KG1 (cell line): Measurements from ENCODE around the gene KDM2B.

ENCODE experiments used
- DNase-seq: peaks from one replicate; lab custom pipeline; 2025; lab: John Stamatoyannopoulos, UW

KDM2B gene

DNA sequence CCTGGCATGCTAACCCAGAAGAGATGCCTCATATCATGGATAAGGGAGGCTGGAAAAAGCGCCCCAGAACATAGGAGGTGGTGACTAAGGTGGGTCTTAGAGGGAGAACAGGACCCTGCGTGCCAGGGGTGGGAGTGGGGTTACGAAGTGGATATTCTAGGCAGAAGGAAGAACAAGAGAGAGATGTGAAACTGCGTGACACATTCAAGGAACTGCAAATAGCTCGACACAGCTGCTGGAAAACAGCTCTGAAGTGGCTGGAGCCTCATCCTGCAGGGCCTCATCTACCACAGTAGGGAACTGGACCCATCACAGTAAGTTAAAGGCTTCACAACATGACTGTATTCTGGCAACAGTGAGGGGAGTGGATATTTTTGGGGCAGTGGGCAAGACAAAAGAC is 119.8 kb downstream of the KDM2B start:
- DNase-seq, result no peak

DNA sequence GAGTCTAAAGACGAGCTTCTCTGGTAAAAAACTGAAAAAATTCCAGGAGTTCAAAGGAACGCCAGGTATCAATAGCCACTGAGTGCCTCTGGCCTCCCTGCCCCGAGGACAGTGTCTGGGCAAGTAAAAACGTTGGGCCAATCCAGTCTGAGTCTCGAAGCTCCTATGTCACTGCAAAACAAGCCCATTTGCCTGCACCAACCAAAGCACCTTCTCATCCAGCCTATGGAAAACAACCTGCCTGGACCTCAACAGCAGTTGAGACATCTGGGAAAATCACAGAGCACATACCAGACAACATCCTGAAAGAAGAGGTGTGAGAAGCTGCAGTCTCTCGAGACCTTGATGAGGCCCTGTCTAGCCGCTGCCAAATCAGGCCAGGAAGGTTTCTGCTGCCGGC is 124.3 kb downstream of the KDM2B start:
- no peak for DNase-seq

DNA sequence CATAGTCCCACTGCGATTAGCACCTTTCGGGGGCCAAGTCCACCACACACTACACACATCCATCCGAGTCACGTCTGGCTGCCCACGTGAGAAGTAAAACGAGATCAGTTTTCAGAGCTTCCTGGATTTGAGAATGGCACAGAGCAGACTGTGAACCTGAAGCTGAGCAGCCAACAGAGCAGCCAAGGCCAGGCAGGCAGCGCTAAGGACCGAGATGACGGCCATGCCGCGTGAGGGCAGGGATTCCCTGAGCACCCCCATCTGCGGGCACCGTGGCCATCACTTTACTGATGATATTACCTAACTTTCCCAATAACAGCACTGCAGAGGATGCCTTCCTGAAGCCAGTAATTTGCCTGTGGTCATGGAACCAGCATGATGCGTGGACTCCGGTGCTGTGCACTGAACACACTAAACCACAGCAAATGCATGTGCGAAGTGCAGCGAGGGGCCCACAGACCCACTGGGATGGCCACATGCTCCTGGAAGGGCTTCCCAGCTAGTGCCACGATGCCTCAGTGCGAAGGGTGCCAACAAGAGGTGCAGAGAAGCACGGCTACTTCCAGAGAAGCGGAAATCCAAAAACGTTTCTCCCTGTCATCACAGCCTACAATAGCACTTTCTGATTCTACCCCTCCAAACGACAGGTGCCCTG is 124.9 kb downstream of the KDM2B start:
- DNase-seq, result no peak

DNA sequence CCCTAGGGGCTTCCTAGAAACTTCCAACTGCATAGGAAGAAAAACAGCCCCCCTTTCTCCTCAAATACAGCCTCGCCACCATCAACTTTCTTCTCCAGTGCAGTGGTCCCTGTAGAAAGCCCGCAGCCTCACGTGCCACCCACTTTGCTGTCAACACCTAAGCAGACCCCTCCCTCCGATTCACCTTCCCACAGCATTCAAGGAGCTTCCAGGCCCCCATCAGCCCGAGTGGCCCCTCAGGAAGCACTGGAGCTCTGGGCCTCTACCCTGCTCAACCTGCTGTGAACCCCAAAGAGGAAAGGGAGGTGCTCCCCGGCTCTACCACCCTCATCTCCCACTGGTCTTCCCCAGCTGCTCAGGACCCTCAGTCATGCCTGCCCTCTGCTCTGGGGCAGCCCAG is 125.9 kb downstream of the KDM2B start:
- no peak for DNase-seq

DNA sequence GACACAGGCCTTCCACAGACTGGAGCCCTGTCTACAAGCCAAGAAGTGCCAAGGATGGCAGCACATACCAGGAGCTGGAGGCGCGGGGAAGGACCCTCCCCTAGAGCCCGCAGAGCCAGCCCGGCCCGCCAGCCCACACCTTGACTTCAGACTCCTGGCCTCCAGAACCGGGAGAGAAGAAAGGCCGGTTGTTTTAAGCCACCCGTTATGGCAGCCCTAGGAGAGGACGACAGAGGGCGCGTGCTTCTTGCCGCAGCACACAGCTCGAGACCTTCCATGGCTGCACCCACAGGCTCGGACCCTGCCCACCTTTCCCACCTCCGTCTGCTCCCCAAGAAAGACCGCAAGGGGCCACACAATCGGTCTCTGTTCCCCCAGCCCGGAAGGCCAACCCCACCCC is 127.2 kb downstream of the KDM2B start:
- DNase-seq, result no peak

DNA sequence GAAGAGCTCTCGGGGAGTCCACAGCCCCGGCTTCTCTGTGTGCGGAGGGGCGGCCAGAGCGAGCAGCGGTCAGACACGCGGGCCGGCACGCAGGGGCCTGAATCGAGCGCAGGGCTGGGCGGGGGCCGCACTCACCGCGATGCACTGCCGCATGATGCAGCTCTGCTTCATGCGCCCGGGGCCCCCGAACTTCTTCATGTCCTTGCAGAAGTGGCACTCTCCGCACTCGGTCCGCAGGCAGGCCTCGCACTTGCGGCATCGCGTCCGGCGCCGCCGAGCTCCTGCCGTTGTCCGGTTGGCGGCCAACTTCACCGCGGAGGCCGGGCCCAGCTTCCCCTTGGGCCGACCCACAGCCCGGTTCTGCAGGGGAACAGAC is 127.8 kb downstream of the KDM2B start:
- DNase-seq, result no peak

DNA sequence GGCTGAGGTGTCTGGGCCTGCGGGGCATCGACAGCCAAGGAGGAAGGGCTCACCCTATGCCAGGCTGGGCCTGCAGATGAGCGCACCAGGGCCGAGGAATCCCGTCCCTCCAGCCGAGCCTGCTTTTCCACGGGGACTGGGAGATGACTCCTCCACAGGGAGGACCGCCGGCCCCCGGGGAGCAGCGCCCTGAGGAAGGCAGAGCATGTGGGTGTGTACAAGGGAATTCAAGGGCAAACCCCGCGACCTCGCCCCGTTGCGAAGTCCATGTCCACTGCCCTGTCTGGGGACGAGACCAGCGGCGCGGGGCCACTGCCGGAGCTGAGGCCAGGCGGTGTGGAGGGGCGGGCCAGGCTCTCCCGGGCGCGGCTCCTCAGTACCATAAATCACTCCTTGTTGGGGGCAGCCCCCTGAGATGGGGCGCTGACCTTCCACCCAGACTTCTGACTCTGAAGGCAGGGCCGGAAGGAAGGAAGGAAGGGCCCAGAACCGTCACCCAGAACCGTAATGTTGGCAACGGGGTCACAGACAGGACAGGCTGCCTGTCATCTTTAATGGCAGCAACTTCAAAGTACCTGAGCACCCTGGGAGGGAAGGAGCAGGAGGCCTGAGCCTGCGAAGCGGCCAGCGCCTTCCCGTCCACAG is 128.4 kb downstream of the KDM2B start:
- no peak for DNase-seq

DNA sequence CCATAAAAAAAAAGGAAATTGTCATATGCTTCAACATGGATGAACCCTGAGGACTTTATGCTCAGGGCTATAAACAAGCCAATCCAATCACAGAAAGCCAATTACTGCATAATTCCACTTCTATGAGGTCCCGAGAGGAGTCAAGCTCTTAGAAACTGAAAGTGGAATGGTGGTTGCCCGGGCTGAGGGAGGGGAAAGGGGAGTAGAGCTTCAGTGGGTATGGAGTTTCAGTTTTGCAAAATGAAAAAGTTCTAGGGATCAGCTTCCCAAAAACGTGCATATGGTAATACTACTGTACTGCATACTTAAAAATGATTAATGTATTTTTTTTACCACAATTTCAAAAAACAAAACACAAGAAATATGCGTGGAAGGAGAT is 128.9 kb downstream of the KDM2B start:
- DNase-seq, result no peak

DNA sequence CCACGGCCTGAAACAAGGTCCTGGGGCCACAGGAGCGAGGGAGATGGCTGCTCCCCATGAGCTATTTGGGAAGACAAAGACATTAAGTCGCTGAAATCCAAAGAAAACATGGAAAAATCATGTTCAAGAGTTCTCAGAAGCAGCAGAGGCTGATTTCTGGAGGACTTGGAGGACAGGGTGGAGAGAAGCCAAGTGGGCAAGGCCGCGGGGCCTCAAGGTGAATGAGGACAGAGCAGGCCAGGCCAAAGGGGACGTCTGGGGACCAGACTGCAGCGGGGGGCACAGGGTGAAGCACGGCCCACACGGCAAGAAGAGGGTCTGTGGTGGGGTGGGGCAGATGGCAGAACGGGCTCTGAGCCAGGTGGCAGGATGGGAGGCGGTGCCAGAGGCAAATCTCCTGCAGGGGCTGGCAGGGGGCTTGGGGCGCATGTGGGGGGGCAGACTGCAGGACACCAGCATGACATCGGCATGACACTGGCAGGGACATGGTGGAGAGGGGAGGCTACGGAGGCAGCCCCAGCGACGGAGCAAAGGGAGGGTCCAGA is 132.0 kb downstream of the KDM2B start:
- no peak for DNase-seq

DNA sequence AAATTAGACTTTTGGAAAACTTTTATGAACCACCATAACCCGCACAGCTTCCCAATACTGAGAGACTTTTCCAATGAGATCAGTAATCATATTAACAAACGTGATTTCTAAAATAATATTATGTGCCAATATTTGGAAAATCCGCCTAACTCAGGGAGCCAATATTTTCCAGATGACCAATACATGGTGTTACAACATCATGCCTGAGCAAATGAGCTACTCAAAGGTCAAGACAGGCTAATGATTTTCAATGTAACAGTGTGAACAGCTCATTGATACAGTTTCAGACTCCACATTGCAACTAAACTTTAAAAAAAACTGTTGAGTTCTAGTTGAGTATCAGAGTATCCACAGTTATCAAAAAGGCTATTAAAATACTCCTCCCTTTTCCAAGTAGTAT is 134.1 kb downstream of the KDM2B start:
- no peak for DNase-seq

DNA sequence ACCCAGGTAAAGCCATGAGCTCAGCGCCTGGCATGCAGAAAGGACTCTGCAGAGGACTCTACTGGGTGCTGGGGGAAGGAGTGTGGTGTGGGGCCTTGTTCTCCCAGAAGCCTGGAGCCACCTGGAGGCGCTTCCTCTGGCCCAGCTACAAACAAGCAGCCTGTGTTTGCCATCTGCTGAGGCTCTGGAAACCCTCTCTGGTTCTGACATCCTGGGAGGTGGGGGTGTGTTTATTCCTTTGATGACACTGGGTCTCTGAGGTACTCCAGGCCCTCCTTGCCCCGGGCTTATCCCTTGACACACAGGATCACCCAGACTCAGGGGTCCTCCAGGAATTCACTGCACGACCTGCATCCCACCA is 136.0 kb downstream of the KDM2B start:
- no peak for DNase-seq

DNA sequence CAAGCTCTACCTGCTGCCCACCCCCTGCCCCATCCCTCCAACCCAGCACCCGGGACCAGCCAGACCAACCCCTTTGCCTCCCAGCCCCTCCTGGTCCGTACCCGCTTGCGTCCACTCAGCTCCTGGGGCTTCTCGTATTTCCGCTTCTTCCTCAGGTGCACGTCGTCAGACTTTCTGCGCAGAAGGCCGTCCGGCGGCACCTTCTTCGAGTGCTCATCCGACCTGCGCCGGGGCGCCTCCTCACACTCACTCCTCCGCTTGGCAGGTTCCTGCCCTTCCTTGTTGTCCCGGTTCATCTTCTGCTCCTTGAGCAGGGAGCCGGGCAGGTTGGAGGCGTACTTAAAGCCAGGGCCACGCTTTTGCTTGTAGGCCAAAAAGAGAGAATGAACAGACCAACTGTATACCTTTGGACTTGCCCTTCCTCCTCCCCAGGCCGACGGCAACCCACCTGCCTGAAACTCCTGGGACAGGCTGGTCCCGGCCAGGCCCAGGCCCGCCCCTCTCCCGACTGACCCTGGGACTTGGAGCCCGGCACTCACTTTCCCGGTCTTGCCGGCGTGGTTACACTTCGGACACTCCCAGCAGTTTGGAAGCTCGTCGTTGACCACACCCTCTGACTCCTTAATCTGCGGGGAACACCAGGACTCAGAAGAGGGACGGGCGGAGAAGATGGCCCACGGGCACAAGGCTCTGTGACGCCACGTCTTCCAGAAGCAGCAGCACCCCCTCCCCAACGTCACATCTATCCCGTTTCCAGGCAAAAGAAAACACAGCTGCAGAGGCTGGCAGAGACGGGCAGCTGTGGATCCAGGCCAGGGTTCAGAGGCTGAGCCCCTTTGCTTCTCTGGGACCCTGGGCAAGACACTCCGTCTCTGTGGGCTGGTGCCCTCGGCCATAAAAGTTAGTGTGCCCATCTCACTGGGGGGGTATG is 136.6 kb downstream of the KDM2B start:
- DNase-seq, result no peak

DNA sequence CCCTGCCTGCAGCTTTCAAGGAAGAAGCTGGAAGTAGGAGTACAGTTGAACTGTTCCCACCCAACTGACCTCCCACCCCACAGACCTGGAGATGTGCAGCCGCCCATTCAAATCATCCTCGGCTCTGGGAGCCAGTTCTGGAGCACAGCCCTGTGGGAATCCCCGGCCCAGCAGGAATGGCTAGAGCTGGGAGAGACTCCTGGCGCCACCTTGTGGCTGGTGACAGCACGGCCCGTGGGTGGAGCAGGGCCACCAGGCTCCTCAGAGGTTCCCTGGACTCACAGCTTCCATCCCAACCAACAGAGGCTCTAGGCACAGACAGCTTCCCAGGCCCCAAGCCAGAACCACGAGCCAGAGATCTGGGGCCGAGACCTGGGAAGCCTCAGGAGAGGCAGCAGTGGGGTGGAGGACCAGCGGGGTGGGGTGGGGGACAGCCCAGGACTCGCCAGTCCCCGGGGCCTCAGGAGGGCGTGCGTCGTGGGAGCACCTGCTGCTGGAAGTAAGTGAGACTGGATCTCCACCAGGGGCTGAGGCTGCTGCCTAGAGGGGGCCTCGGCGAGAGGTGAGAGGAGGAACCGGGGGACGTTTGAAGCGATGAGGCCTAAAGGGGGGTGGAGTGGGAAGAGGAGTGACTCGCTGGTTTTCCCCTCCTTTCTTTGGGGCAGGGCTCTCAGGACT is 137.5 kb downstream of the KDM2B start:
- no peak for DNase-seq

DNA sequence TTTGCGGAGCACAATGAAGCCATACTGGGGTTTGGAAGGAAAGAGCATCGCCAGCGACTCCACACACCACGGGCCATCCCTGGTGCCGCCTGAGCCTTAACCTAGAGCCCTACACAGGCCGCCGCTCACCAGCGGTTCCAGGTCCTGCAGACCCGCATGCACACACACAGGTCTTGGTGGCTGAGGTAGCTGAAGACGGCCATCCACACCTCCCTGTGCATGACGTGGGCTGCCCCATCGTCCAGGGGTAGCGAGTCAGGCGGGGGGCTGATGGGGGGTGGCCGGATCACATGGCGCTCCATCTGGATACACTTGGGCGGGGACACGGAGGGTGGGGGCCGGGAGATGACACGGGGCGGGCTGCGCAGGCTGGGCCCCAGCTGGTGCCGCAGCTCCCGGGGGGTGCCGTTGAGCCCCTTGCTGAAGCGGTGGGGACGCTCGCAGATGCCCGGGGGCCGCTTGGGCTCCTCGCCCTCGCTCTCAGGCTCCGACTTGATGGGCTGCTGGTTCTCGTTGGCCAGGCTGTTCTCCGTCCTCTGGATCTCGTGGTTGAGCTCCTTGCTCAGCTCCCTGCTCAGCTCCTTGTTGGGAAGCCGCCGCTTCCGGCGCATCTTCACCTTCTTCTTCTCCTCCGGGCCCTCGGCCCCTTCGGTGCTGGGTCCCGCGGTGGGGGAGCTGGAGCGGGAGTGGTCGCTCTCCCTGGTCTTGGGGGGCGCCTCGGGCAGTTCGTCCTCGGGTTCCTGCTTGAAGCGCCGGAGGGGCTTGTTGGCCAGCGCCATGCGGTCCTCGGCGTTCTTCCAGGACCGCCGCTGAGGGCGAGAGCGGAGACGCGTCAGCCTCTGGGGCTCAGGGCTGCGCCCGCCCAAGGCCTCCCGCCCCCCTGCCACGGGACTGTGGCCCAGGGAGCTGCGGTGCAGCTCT is 138.5 kb downstream of the KDM2B start:
- DNase-seq, result no peak

DNA sequence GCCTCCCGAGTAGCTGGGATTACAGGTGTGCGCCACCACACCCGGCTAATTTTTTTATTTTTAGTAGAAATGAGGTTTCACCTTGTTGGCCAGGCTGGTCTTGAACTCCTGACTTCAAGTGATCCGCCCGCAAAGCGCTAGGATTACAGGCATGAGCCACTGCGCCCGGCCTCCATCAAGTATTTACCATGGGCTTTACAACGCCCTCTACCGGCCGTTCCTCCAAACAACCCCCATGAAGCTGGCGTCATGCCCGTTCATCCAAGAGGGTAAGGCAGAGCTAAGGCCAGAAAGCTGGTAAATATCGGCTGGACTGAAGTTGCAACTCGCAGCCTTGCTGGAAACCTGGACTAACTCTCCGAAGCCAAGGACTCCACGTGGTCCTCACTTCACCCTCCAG is 139.3 kb downstream of the KDM2B start:
- no peak for DNase-seq

DNA sequence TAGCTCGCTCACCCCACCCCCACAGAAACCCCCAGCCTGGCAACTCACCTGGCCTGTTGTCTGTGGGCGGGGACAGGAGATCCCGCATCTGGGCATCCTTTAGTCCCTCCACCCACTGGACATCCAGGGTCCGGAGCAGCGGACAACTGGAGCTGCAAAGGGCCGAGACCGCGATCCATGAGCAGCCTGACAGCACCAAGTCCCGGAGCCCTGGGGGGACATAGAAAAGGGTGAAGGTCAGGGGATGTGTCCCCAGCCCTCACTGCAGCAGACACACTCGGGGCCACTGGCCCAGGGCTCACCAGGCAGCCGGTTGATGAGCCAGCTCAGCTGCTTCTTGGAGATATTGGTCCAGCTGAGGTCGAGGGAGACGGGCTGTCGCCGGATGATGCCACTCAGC is 140.1 kb downstream of the KDM2B start:
- DNase-seq, result no peak

DNA sequence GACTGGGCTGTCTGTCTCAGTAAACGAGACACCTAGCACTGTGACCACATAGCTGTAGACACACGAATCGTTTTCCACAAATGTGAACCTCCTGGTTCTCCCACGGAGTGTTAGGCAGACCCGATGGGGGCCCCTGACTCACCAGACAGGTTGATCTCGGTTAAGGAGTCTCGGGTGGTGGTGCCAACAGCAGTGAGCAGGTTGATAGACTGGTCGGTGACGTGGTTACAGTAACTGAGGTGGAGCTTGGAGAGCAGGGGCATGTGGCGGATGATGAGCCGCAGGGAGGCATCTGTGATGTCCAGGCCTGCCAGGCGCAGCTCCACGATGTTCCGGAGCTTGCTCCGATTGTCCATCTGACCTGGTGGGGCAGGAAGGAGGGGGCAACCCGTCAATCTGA is 141.1 kb downstream of the KDM2B start:
- no peak for DNase-seq

DNA sequence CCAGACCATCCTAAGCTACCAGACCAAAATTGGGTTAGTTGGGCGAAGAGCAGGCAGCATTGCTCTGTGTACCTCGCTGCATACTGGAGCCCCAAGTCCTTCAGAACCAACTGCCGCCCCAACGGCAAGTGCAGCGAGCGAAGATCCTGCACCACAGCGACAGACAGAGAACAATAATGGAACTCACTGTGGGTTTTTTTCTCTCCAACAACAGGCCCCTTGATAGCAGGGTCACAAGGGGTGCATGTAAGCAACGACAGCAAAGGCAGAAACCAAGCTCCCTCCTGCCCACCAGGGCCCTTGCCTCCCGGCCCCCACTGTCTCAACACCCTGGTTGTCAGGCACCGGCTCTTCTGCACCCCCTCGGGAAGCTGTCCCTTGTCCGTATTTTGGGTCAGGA is 141.9 kb downstream of the KDM2B start:
- no peak for DNase-seq

DNA sequence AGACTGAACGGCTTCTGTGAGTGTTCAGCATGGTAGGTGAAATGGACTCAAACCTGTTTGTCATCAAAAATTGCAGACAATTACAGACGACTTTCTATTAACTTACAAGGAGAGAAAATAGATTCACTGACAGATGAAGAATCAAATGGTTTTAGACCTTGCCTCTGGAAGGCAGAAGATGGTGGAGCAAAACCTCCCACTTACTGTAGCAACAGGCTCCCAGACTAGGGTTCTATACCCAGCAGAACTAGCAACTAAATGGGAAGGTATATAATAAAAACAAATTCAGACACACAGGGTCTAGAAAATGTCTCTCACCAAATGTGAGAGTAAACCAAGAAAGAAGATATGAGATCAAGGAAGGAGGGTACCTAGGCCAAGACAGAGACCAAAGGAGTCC is 144.1 kb downstream of the KDM2B start:
- no peak for DNase-seq

DNA sequence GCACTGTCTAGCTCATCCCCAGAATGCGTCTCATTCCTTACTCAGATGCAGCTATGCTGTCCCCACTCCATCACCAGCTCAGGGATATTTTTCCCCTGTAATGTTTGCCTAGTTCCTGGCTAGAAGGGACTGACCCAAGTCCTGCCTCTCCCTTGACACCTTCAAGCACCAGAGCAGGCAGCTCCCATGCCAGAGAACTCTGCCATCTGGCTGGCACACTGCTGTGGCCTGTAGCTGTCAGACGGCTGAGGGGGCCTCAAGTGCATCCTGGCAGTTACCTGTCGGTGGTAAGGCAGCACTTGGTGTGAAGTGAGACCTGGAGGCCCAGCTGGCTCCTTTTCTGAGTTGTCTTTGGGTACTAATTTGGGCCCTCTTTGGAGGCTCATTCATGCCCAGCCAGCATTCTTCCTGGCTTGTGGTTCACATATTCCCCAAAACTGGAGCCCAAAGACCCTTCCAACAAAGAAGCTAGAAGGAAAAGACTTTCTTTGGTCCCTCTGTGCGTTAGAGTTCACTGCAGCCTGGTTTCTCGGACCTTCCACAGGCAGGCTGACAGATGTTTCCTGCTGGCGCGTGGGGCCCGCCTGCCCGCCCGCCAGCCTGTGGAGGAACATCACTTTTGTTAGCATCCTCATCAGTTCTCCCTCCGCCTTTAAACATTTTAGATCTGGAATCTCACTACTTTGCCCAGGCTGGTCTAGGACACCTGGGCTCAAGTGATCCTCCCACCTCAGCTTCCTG is 147.9 kb downstream of the KDM2B start:
- DNase-seq, result no peak
